DOHH2 (cell line): ENCODE measurements around the gene CTNNA2.

Source experiments
- H3F3A ChIP-seq: fragments of 200-600 bp; sonication (generic), shearing (Covaris generic); 2 replicates; pipeline ENCODE4 v1.6.0; 2016; ENCODE audit warnings: antibody characterized with exemption, mild to moderate bottlenecking; ENCODE audit not compliant: control insufficient read depth, insufficient read depth
- H3K27ac ChIP-seq: fragments of 200-600 bp; sonication (generic); 2 replicates; pipeline ENCODE4 v1.5.1; 2014; ENCODE audit warnings: low read depth, mild to moderate bottlenecking, low read length, moderate library complexity
- H3K27me3 ChIP-seq: fragments of 200-600 bp; sonication (generic); 2 replicates; pipeline ENCODE4 v1.6.1; 2014; ENCODE audit warnings: mild to moderate bottlenecking, low read length, mixed read lengths; ENCODE audit not compliant: control insufficient read depth
- H3K36me3 ChIP-seq: fragments of 200-600 bp; sonication (generic); 2 replicates; pipeline ENCODE4 v1.6.1; 2014; ENCODE audit warnings: mild to moderate bottlenecking, low read length, moderate library complexity, mixed read lengths; ENCODE audit not compliant: control insufficient read depth
- H3K4me1 ChIP-seq: fragments of 200-600 bp; sonication (generic); 2 replicates; pipeline ENCODE4 v1.6.1; 2014; ENCODE audit warnings: mild to moderate bottlenecking, low read length, mixed read lengths; ENCODE audit not compliant: control insufficient read depth
- H3K4me2 ChIP-seq: fragments of 200-600 bp; sonication (generic); 2 replicates; pipeline ENCODE4 v1.6.0; 2014; ENCODE audit warnings: mild to moderate bottlenecking, low read length, moderate library complexity
- H3K4me3 ChIP-seq: fragments of 200-600 bp; sonication (generic); 2 replicates; pipeline ENCODE4 v1.5.1; 2014; ENCODE audit warnings: mild to moderate bottlenecking, low read length, mixed read lengths
- H3K79me2 ChIP-seq: fragments of 200-600 bp; sonication (generic); 2 replicates; pipeline ENCODE4 v1.6.1; 2014; ENCODE audit warnings: mild to moderate bottlenecking, low read length, mixed read lengths; ENCODE audit not compliant: control insufficient read depth
- H3K9me2 ChIP-seq: fragments of 200-600 bp; sonication (generic); replicated peaks from 2 replicates; pipeline ENCODE4 v1.6.1; 2014; ENCODE audit warnings: mild to moderate bottlenecking, low read length, mixed read lengths; ENCODE audit not compliant: control insufficient read depth
- H3K9me3 ChIP-seq: fragments of 200-600 bp; sonication (generic); 2 replicates; pipeline ENCODE4 v1.6.1; 2014; ENCODE audit warnings: antibody characterized with exemption, low read length, mixed read lengths; ENCODE audit not compliant: control insufficient read depth, insufficient read depth
- H4K20me1 ChIP-seq: fragments of 200-600 bp; sonication (generic); 2 replicates; pipeline ENCODE4 v1.6.0; 2014; ENCODE audit warnings: low read depth, mild to moderate bottlenecking, antibody characterized with exemption, low read length, moderate library complexity; ENCODE audit not compliant: control insufficient read depth, insufficient read depth
- EZH2phosphoT487 ChIP-seq: fragments of 200-600 bp; sonication (generic); IDR thresholded peaks from 2 replicates; pipeline ENCODE4 v1.6.1; 2017; ENCODE audit warnings: borderline replicate concordance, mild to moderate bottlenecking, antibody characterized with exemption, low read length, moderate library complexity, mixed read lengths
- TF ChIP-seq, protein P1 (sequence below): fragments of 200-600 bp; sonication (generic); IDR thresholded peaks from one replicate; pipeline ENCODE4 v1.5.1; 2014; ENCODE audit warnings: antibody characterized with exemption, mild to moderate bottlenecking, low read depth, low read length; ENCODE audit not compliant: poor library complexity, severe bottlenecking

CTNNA2 gene

DNA sequence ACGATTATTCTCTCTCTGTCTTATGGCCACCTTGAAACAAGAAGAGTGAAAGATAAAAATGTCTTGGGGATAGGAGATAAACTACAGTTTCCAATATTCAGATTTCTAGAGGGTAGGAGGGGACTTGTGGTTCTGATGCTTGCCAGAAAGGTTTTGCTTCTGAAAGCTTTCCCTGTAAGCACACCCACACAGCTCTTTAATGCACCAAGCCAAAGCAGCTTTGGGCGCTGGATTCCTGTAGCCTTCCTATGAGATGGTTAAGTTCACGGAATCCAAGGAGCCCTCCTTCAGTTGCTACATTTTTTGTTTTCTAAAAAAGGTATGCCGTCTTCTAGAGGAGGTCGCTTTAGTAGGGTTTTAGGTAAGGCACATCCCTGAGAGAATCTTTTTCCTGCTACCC is 786.8 kb downstream of the CTNNA2 start:
- peaks cover 13% of the 10 kb centered on the region; the same call in 1 of the 2 replicates for H3K9me3 ChIP-seq
- H3K4me2 ChIP-seq: no peak overlapping the region
- H3K4me3 ChIP-seq: no peak overlapping the region
- H3K36me3 ChIP-seq: no peaks in the 10 kb centered on the region
- no peak for TF ChIP-seq EZH2phosphoT487
- TF ChIP-seq, protein P1, sequence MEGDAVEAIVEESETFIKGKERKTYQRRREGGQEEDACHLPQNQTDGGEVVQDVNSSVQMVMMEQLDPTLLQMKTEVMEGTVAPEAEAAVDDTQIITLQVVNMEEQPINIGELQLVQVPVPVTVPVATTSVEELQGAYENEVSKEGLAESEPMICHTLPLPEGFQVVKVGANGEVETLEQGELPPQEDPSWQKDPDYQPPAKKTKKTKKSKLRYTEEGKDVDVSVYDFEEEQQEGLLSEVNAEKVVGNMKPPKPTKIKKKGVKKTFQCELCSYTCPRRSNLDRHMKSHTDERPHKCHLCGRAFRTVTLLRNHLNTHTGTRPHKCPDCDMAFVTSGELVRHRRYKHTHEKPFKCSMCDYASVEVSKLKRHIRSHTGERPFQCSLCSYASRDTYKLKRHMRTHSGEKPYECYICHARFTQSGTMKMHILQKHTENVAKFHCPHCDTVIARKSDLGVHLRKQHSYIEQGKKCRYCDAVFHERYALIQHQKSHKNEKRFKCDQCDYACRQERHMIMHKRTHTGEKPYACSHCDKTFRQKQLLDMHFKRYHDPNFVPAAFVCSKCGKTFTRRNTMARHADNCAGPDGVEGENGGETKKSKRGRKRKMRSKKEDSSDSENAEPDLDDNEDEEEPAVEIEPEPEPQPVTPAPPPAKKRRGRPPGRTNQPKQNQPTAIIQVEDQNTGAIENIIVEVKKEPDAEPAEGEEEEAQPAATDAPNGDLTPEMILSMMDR: no peak
- H3K9me2 ChIP-seq: no peaks in the 10 kb centered on the region
- H3K79me2 ChIP-seq: no peaks in the 10 kb centered on the region
- H4K20me1 ChIP-seq: no peaks in the 10 kb centered on the region
- no peak overlapping the region for H3K27ac ChIP-seq
- no peaks in the 10 kb centered on the region for H3K27me3 ChIP-seq
- no peaks in the 10 kb centered on the region for H3K4me1 ChIP-seq
- no peaks in the 10 kb centered on the region for H3F3A ChIP-seq

DNA sequence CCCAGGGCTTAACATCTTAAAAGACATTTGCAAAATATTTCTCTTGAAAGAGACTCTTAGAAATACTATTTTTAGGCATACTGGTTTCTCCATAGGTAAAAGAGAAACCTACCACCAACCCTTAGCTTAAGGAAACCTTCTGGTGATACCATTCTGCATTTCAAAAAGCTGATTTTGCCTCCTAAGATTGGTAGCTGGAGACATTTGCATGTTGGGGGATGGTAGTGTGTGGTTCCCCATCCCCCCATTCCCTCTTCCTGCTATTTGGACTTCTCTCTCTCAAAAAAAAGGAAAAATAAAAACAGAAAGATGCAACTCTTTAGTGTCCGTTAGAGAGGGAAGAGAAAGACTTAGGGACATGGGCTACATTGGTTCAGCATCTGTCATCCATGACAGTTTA is 787.5 kb downstream of the CTNNA2 start:
- Histone ChIP-seq H3K27me3 (no peaks in the 10 kb centered on the region), H3K4me1 (no peaks in the 10 kb centered on the region), H3K36me3 (no peaks in the 10 kb centered on the region), H3F3A (no peaks in the 10 kb centered on the region), H3K79me2 (no peaks in the 10 kb centered on the region), H3K4me3 (no peak overlapping the region), H3K27ac (no peak overlapping the region), H3K9me2 (no peaks in the 10 kb centered on the region), H4K20me1 (no peaks in the 10 kb centered on the region), H3K4me2 (no peak overlapping the region), H3K9me3 (peaks cover 13% of the 10 kb centered on the region; the same call in 1 of the 2 replicates)
- TF ChIP-seq EZH2phosphoT487: no peak
- TF ChIP-seq, protein P1: no peak

DNA sequence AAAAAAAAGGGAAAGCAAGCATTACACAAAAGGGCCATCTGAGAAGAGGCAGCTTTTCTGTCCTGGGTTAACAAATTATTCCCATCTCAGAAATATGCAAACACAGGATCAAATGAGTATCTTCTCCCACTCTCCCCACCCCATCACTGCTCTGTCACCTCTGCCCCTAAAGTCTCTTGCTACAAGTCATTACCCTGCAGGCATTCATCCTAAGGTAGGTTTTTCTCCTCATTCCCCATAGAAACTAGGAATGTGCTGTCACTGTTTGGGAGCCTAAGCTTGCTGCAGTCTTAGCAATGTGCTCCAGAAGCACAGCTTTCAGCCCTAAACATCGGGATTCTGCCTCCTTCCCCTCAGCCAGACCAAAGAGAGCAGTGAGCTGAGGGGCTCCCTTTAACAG is 788.1 kb downstream of the CTNNA2 start:
- Histone ChIP-seq H3K79me2 (no peaks in the 10 kb centered on the region), H3K9me3 (peaks cover 13% of the 10 kb centered on the region; the same call in 1 of the 2 replicates), H3K4me2 (no peak overlapping the region), H3K4me3 (no peak overlapping the region), H3K9me2 (no peaks in the 10 kb centered on the region), H3F3A (no peaks in the 10 kb centered on the region), H3K4me1 (no peaks in the 10 kb centered on the region), H3K36me3 (no peaks in the 10 kb centered on the region), H4K20me1 (no peaks in the 10 kb centered on the region), H3K27ac (no peak overlapping the region), H3K27me3 (no peaks in the 10 kb centered on the region)
- TF ChIP-seq, protein P1: no peak
- no peak for TF ChIP-seq EZH2phosphoT487

DNA sequence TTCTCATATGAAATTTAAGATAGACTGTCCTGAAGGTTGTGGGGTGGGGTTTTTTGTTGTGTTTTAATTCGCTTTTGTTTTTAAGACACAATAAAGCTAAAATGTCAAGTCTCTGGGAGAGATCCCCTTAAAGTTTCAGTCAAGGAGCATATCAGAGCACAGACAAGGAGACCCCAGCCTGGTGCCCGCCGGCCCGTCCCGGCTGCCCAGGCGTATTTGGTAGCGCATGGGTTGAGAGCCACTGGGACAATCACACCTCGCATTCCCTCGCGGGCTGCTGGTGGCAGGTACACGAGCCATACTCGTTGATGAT is 789.1 kb downstream of the CTNNA2 start:
- Histone ChIP-seq H3K79me2 (no peaks in the 10 kb centered on the region), H3K9me3 (peaks cover 13% of the 10 kb centered on the region; the same call in 1 of the 2 replicates), H3K4me2 (no peak overlapping the region), H4K20me1 (no peaks in the 10 kb centered on the region), H3K36me3 (no peaks in the 10 kb centered on the region), H3K9me2 (no peaks in the 10 kb centered on the region), H3F3A (no peaks in the 10 kb centered on the region), H3K4me1 (no peaks in the 10 kb centered on the region), H3K27ac (no peak overlapping the region), H3K27me3 (no peaks in the 10 kb centered on the region), H3K4me3 (no peak overlapping the region)
- TF ChIP-seq, protein P1: no peak
- no peak for TF ChIP-seq EZH2phosphoT487
